Gastroesophageal sphincter (tissue), 4 donors: ENCODE data around the gene USP25. TPM values are rescaled to one million over a fixed set of nuclear protein-coding genes. Genes with fewer than 3 reads are reported as not detected.

Source experiments
- ATAC-seq: fragments of 150-250 bp; one replicate; pipeline ENCODE4 v1.9.1; 2016; ENCODE audit warnings: mild to moderate bottlenecking, moderate library complexity
- H3K27ac ChIP-seq, 4 donors: fragments of 200-600 bp; sonication (generic) in 3 of 4; 1 replicate in 3 of 4; 2 replicates in 1 of 4; pipeline ENCODE4 v1.5.1; 2016 to 2019
- H3K27me3 ChIP-seq: fragments of 200-600 bp; sonication (generic); one replicate; pipeline ENCODE4 v1.5.1; 2019
- H3K36me3 ChIP-seq, 2 donors: fragments of 200-600 bp; sonication (generic); one replicate each; pipeline ENCODE4 v1.5.1; 2019; ENCODE audit warnings: control low read depth in 1 of 2
- H3K4me1 ChIP-seq, 3 donors: fragments of 200-600 bp; sonication (generic); 1 replicate in 2 of 3; 2 replicates in 1 of 3; pipeline ENCODE4 v1.5.1; 2016 to 2019; ENCODE audit warnings: control low read depth in 2 of 3
- H3K4me3 ChIP-seq, 2 donors: fragments of 200-600 bp; sonication (generic); one replicate each; pipeline ENCODE4 v1.5.1; 2019; ENCODE audit warnings: mild to moderate bottlenecking in 1 of 2, moderate library complexity in 1 of 2
- H3K9me3 ChIP-seq, 3 donors: fragments of 200-600 bp; sonication (generic); one replicate each; pipeline ENCODE4 v1.5.1; 2017 to 2019; ENCODE audit warnings: control low read depth in 2 of 3
- EP300 ChIP-seq: sonication (generic); formaldehyde crosslinking; IDR thresholded peaks from one replicate; pipeline ENCODE4 v1.6.1; 2017; ENCODE audit warnings: antibody characterized with exemption, mild to moderate bottlenecking
- POLR2A ChIP-seq, 2 donors: fragments of 450-650 bp; IDR thresholded peaks; one replicate each; pipeline ENCODE4 v1.6.1; 2017; ENCODE audit warnings: antibody characterized with exemption in 2 of 2, mild to moderate bottlenecking in 2 of 2, moderate library complexity in 1 of 2
- POLR2AphosphoS5 ChIP-seq: sonication (generic); formaldehyde crosslinking; IDR thresholded peaks from one replicate; pipeline ENCODE4 v1.6.1; 2017; ENCODE audit warnings: antibody characterized with exemption
- WGBS, 2 donors: methylation state at CpG; one replicate each; pipeline ENCODE4 v1.1.5; 2018; ENCODE audit warnings: low coverage in 1 of 2; 5-methylcytosine and 5-hydroxymethylcytosine counted together
- total RNA-seq, 4 donors: library from RNA; depleted of rRNA; stranded (reverse); fragments of >200 nt; gene quantifications; one replicate each; pipeline ENCODE4 v1.1.0, GENCODE V29; 2016
- TF ChIP-seq, protein P1 (sequence below), 4 experiments: fragments of 200-600 bp in 2 of 4; fragments of 450-650 bp in 2 of 4; sonication (generic) in 1 of 4; IDR thresholded peaks; one replicate each; pipeline ENCODE4 v1.5.1; 2017 to 2019; ENCODE audit warnings: antibody characterized with exemption in 4 of 4, mild to moderate bottlenecking in 2 of 4, moderate library complexity in 2 of 4

Gene USP25
- total RNA-seq, 4 donors from 2014 or later = 51.2 to 77.3 (median 59.5) TPM

DNA sequence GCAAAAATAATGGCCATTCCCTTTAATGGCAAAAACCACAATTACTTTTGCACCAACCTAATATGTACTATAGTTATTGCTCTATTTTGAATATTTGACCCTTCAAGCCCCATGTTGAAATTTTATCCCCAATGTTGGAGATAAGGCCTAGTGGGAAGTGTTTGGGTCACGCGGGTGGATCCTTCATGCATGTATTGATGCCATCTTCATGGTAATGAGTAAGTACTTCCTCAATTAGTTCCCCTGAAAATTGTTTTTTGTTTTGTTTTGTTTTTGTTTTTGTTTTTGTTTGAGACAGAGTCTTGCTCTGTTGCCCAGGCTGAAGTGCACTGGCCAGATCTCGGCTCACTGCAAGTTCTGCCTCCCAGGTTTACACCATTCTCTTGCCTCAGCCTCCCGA lies 9.8 kb upstream of the USP25 start:
- WGBS, 2 donors = 91 to 95% methylated on average over 3 to 4 of the region's 4 CpGs
- no peaks in the 10 kb centered on the region for H3K27me3 ChIP-seq
- TF ChIP-seq EP300 = no peak
- no peak for TF ChIP-seq POLR2A (IDR thresholded peaks at IDR 0.05)
- no peak for TF ChIP-seq POLR2AphosphoS5
- TF ChIP-seq, protein P1, sequence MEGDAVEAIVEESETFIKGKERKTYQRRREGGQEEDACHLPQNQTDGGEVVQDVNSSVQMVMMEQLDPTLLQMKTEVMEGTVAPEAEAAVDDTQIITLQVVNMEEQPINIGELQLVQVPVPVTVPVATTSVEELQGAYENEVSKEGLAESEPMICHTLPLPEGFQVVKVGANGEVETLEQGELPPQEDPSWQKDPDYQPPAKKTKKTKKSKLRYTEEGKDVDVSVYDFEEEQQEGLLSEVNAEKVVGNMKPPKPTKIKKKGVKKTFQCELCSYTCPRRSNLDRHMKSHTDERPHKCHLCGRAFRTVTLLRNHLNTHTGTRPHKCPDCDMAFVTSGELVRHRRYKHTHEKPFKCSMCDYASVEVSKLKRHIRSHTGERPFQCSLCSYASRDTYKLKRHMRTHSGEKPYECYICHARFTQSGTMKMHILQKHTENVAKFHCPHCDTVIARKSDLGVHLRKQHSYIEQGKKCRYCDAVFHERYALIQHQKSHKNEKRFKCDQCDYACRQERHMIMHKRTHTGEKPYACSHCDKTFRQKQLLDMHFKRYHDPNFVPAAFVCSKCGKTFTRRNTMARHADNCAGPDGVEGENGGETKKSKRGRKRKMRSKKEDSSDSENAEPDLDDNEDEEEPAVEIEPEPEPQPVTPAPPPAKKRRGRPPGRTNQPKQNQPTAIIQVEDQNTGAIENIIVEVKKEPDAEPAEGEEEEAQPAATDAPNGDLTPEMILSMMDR (IDR thresholded peaks at IDR 0.05) = no peak
- no peak overlapping the region for H3K4me3 ChIP-seq
- no peaks in the 10 kb centered on the region for H3K9me3 ChIP-seq
- no peak for ATAC-seq
- H3K36me3 ChIP-seq = no peaks in the 10 kb centered on the region
- H3K4me1 ChIP-seq = no peaks in the 10 kb centered on the region
- H3K27ac ChIP-seq = no peak overlapping the region

DNA sequence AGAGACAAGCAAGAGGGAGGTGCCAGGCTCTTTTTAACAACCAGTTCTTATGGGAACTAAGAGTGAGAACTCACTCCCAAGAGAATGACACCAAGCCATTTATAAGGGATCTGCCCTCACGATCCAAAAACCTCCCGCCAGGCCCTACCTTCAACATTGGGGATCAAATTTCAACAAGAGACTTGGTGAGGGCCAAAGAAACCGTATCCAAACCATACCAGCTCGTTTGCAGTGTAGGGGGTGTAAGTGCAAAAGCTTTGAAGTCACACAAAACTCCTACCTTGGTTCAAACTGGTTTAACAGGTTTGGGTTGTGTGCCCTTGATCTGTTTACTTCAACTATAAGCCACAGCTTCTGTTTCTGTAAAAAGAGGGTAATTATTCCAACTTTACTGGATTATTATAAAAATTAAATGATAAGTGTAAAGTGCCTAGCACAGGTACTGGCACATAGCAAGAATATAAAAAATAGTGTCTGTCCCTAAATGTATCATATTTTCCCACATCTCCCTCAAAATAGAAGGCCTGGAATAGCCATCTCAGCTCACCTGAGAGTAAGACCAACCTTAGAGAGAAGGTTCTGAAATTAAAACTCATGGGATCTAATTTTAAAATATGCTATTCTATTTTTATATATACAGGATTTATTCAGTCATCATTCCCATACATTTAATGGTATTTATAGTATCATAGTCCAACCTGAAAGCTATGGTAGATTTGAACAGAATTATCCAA lies 7.0 kb upstream of the USP25 start:
- H3K4me3 ChIP-seq = no peak overlapping the region
- H3K27ac ChIP-seq = no peak overlapping the region
- H3K9me3 ChIP-seq = no peaks in the 10 kb centered on the region
- 49 to 63% methylated on average over 4 of the region's 4 CpGs for WGBS, 2 donors
- H3K36me3 ChIP-seq = no peaks in the 10 kb centered on the region
- no peaks in the 10 kb centered on the region for H3K4me1 ChIP-seq
- ATAC-seq = no peak
- H3K27me3 ChIP-seq = no peaks in the 10 kb centered on the region
- no peak for TF ChIP-seq EP300
- TF ChIP-seq POLR2A (IDR thresholded peaks at IDR 0.05) = no peak
- TF ChIP-seq POLR2AphosphoS5 = no peak
- TF ChIP-seq, protein P1 (IDR thresholded peaks at IDR 0.05) = no peak

DNA sequence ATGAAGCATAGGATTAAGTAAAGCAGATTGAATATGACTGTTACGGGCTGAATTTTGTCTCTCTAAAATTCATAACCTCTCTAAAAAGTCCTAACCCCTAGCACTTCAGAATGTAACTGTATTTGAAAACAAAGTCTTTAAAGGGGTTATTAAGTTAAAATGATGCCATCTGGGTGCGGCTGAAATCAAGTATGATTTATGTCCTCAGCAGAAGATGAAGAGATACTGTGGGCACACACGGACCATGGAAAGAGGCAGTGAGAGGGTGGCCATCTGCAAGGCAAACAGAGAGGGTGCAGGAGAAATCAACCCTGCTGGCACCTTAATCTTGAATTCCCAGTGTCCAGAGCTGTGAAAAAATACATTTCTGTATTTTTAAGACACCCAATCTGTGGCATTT lies 3.8 kb upstream of the USP25 start:
- H3K36me3 ChIP-seq = no peaks in the 10 kb centered on the region
- no peak overlapping the region for H3K4me3 ChIP-seq
- H3K4me1 ChIP-seq = peaks cover 0 to 10% (median 3%) of the 10 kb centered on the region in 3 donors
- H3K27ac ChIP-seq = no peak overlapping the region
- H3K27me3 ChIP-seq = no peaks in the 10 kb centered on the region
- TF ChIP-seq POLR2A (IDR thresholded peaks at IDR 0.05) (no peak), POLR2AphosphoS5 (no peak), EP300 (no peak)
- TF ChIP-seq, protein P1 (IDR thresholded peaks at IDR 0.05) = no peak
- no peak for ATAC-seq
- H3K9me3 ChIP-seq = no peaks in the 10 kb centered on the region
- WGBS, 2 donors = 78 to 89% methylated on average over 3 of the region's 3 CpGs

DNA sequence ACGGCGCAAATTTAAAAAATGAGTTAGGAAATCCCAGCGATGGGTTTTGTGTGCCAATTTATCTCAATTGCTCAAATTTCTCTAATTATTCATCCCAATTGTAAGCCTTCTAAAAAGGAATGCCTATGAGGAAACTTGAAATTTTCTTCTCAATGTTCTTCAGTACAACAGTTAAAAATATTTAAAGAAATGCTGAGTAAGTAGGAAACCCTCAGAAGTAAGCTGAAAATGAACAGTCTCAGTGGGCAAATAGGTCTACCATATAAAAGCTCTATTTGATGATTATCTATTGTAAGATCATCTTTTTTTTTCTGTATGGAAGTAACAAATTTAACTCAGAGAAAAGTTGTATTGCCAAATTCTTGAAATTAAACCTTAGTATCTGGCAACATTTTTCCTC lies 1.7 kb upstream of the USP25 start:
- Histone ChIP-seq H3K4me3 (no peak overlapping the region), H3K27ac (no peak overlapping the region), H3K4me1 (peaks cover 3 to 30% (median 4%) of the 10 kb centered on the region in 3 donors), H3K36me3 (no peaks in the 10 kb centered on the region), H3K27me3 (no peaks in the 10 kb centered on the region), H3K9me3 (no peaks in the 10 kb centered on the region)
- WGBS, 2 donors = 93 to 98% methylated on average over 3 of the region's 3 CpGs
- ATAC-seq = no peak
- TF ChIP-seq POLR2AphosphoS5 = no peak
- TF ChIP-seq, protein P1 (IDR thresholded peaks at IDR 0.05) = no peak
- no peak for TF ChIP-seq POLR2A (IDR thresholded peaks at IDR 0.05)
- no peak for TF ChIP-seq EP300

DNA sequence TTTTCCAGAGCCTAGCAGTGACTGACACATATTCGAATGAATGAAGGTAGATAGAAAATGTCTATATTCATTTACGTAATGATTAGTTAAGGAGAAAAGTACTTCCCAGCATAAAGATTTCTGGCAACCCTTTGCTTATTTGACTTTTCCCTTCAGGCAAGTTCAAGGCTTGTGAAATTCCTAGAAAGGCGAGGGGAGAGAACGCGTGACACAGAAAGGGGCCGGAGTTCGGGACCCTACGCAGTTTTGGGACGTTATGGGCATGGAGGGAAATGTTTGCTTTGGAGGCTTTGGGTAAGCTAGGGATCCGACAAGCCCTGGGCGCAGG lies 472 bp upstream of the USP25 start:
- no peaks in the 10 kb centered on the region for H3K36me3 ChIP-seq
- 3% methylated on average over 10 to 11 of the region's 11 CpGs for WGBS, 2 donors
- no peaks in the 10 kb centered on the region for H3K27me3 ChIP-seq
- H3K9me3 ChIP-seq = no peaks in the 10 kb centered on the region
- H3K27ac ChIP-seq = peak overlapping the region; percentile 47 to 99 (median 96)
- TF ChIP-seq EP300 (no peak), POLR2AphosphoS5 (no peak), POLR2A (IDR thresholded peaks at IDR 0.05) (no peak)
- TF ChIP-seq, protein P1 (IDR thresholded peaks at IDR 0.05) = no peak
- peak overlapping the region; percentile 93 to 100 for H3K4me3 ChIP-seq
- peaks cover 3 to 42% (median 5%) of the 10 kb centered on the region in 3 donors for H3K4me1 ChIP-seq
- ATAC-seq = no peak
